ENCODE results near the gene UNCX.

DNA sequence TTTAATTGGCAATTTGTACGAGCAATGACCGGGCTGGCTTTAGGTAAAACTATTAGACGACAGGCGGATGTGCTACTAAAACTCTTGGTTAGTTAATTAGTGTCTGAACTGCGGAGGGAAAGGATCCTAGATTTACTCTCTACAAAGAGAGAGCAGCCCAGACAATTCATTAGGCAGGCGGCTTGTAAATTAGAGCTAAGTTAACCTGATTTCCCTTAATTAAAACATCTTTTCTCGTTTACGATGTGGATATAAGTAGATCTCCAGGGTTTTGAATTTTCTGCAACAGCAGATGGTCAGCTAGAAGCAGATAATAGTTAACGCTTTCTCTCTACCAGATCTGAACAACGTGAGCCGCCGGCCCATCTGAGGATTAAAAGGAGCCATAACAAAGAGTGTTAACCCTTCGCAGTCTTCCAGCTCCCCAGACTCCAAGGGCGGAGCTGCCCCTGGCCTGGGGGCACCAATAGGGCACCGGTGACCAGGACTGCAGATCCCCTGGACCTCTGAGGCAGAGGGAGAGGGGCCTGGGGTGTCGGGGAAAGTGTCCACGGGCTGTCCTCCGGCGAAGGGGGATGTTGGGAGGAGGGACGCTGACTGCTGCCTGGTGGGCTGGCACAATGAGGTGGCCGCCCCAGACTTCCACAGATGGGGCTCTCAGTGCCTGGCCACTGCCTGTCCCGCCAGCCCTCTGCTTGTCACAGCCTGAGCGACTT is 6.3 kb upstream of the UNCX start:
- TF ChIP-seq, protein P1, sequence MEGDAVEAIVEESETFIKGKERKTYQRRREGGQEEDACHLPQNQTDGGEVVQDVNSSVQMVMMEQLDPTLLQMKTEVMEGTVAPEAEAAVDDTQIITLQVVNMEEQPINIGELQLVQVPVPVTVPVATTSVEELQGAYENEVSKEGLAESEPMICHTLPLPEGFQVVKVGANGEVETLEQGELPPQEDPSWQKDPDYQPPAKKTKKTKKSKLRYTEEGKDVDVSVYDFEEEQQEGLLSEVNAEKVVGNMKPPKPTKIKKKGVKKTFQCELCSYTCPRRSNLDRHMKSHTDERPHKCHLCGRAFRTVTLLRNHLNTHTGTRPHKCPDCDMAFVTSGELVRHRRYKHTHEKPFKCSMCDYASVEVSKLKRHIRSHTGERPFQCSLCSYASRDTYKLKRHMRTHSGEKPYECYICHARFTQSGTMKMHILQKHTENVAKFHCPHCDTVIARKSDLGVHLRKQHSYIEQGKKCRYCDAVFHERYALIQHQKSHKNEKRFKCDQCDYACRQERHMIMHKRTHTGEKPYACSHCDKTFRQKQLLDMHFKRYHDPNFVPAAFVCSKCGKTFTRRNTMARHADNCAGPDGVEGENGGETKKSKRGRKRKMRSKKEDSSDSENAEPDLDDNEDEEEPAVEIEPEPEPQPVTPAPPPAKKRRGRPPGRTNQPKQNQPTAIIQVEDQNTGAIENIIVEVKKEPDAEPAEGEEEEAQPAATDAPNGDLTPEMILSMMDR (conservative IDR thresholded peaks at IDR 0.05; ENCODE audit: low read length) = no peak
- TF ChIP-seq EZH2phosphoT487 (IDR thresholded peaks at IDR 0.05; ENCODE audit: borderline replicate concordance) = no peak
